Mesothelial cell of epicardium (in vitro differentiated cells): ENCODE results near the gene GRAP2. TPM values are rescaled to one million over a fixed set of nuclear protein-coding genes. Genes with fewer than 3 reads are reported as not detected.

Experiments used
- DNase-seq, 2 experiments: peaks; one replicate each; pipeline ENCODE4 v3.0.0; 2021; ENCODE audit warnings: low spot score in 2 of 2; ENCODE audit not compliant: unreplicated experiment in 2 of 2
- H3K27ac Mint-ChIP-seq: 2 replicates; pipeline ENCODE4 v1.8.0; 2021; ENCODE audit warnings: mixed read lengths
- H3K27me3 Mint-ChIP-seq: 2 replicates; pipeline ENCODE4 v1.8.0; 2021; ENCODE audit warnings: low read depth, mixed read lengths
- H3K36me3 Mint-ChIP-seq: 2 replicates; pipeline ENCODE4 v1.8.0; 2021; ENCODE audit warnings: mixed read lengths
- H3K4me1 Mint-ChIP-seq: 2 replicates; pipeline ENCODE4 v1.8.0; 2021; ENCODE audit warnings: mixed read lengths
- H3K4me3 Mint-ChIP-seq: 2 replicates; pipeline ENCODE4 v1.8.0; 2021; ENCODE audit warnings: mild to moderate bottlenecking, moderate library complexity, mixed read lengths
- H3K9me3 Mint-ChIP-seq: 2 replicates; pipeline ENCODE4 v1.8.0; 2021; ENCODE audit warnings: mixed read lengths
- total RNA-seq: library from RNA; stranded (reverse); gene quantifications from 3 replicates; pipeline ENCODE4 v1.2.1, GENCODE V29; 2021
- TF ChIP-seq, protein P1 (sequence below): fragments of 200-600 bp; sonication (generic); IDR thresholded peaks from one replicate; pipeline ENCODE4 v1.5.0; 2021; ENCODE audit warnings: antibody characterized with exemption; ENCODE audit not compliant: unreplicated experiment

The GRAP2 gene
- total RNA-seq, 1 donor from 2014 or later: not detected

DNA sequence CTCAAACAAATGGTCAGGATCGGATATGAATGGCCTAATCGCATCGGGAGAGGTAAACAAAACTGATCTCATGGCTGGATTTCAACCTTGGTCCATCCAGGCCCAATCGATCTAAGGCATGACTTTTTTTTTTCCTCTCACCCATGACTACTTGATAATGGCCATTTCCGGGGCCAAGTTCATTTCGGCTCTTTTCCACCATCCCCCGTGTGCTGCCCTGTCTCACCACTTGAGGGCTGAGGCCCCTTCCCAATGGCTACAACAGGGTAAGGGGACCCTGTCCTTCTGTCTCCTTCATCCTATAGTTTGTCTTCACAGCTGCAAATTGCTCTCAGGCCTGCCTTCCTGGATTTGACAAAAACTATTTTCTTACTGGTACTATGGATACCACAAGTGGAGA lies 26.7 kb downstream of the GRAP2 start:
- TF ChIP-seq, protein P1, sequence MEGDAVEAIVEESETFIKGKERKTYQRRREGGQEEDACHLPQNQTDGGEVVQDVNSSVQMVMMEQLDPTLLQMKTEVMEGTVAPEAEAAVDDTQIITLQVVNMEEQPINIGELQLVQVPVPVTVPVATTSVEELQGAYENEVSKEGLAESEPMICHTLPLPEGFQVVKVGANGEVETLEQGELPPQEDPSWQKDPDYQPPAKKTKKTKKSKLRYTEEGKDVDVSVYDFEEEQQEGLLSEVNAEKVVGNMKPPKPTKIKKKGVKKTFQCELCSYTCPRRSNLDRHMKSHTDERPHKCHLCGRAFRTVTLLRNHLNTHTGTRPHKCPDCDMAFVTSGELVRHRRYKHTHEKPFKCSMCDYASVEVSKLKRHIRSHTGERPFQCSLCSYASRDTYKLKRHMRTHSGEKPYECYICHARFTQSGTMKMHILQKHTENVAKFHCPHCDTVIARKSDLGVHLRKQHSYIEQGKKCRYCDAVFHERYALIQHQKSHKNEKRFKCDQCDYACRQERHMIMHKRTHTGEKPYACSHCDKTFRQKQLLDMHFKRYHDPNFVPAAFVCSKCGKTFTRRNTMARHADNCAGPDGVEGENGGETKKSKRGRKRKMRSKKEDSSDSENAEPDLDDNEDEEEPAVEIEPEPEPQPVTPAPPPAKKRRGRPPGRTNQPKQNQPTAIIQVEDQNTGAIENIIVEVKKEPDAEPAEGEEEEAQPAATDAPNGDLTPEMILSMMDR: no peak
- Mint-ChIP-seq H3K27me3 (peaks cover 45% of the 10 kb centered on the region), H3K27ac (no peak overlapping the region), H3K4me1 (no peaks in the 10 kb centered on the region), H3K36me3 (no peaks in the 10 kb centered on the region), H3K9me3 (no peaks in the 10 kb centered on the region), H3K4me3 (no peak overlapping the region)
- DNase-seq: no peak

DNA sequence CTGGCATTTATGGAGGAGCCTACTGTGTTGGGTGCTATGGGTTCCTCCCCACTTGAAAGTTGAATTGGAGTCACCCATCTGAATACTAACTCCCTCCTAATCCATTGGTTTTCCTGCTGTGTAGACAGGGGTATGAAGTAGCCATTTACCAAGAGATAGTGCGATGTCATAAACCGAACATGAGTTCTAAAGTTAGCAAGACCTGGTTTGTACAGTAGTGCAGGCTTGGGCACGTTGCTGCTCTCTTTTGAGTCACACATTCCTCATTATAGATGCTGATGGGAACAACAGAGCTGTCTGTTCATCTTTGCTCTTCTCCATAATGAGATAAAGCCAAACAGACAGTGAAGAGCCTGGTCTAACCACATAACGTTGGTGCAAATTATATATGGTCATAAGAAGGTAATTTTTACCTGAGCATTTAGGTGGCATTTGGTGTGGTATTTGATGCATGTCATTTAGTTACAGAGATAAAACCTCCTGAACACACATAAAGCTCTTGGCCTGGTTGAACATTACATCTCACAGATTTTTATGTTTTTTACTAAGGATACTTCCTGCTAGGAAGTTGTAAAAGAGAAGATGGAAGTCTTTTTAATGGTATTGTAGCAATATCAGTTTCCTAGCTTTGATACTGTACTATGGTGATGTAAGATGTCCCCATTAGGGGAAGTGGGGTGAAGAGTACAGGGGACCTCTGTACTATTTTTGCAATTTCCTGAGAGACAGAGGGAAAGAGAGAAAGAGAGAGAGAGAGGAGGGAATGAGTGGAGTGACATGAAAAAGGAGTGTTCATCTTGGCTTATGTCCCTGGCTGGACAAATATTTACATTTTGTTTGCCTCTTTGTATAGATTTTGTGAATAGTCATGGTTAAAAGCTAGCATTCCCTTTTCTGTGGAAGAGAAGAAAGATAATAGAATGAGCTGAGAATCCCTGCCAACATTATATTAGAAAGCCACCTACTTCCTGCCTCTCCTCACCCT lies 27.9 kb downstream of the GRAP2 start:
- TF ChIP-seq, protein P1: no peak
- no peaks in the 10 kb centered on the region for H3K4me1 Mint-ChIP-seq
- H3K4me3 Mint-ChIP-seq: no peak overlapping the region
- no peaks in the 10 kb centered on the region for H3K9me3 Mint-ChIP-seq
- H3K27me3 Mint-ChIP-seq: peaks cover 48% of the 10 kb centered on the region
- DNase-seq: no peak
- H3K27ac Mint-ChIP-seq: no peak overlapping the region
- H3K36me3 Mint-ChIP-seq: no peaks in the 10 kb centered on the region

DNA sequence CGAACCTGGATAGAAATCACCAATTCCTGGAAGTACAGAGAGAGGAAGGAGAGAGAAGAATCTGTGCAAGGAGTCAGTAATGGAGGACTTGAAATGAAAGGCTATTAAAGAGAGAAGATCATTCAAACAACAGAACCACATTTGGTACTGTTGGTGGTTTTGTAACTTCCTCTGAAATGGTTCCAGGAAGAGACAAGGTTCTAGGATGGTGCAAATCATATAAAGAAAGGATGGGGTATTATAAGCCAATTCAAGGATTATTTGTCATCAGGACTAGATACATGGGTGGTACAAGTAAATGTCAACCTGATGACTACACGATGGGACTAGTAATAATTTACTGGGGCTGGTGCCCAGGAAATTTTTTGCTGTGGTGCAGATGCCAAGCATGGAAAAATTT lies 30.4 kb downstream of the GRAP2 start:
- Mint-ChIP-seq H3K9me3 (no peaks in the 10 kb centered on the region), H3K27ac (no peak overlapping the region), H3K4me1 (no peaks in the 10 kb centered on the region), H3K27me3 (peaks cover 52% of the 10 kb centered on the region), H3K4me3 (no peak overlapping the region), H3K36me3 (no peaks in the 10 kb centered on the region)
- TF ChIP-seq, protein P1: no peak
- no peak for DNase-seq

DNA sequence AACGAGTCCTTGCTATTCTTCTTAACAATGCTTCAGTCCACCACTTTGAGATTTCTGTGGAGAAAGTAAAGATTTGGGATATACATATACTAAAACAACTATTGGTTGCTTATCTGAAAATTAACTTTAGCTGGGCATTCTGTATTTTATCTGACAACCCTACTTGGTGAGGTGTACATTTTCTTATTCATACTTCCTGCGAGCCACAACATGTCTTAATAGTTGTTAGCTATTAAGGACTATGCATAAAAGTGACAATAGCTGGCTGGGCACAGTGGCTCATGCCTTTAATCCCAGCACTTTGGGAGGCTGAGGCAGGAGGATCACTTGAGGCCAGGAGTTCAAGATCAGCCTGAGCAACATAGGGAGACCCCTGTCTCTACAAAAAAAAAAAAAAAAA lies 31.3 kb downstream of the GRAP2 start:
- H3K36me3 Mint-ChIP-seq: no peaks in the 10 kb centered on the region
- no peak overlapping the region for H3K27ac Mint-ChIP-seq
- DNase-seq: no peak
- peaks cover 55% of the 10 kb centered on the region for H3K27me3 Mint-ChIP-seq
- H3K4me3 Mint-ChIP-seq: no peak overlapping the region
- no peaks in the 10 kb centered on the region for H3K9me3 Mint-ChIP-seq
- H3K4me1 Mint-ChIP-seq: no peaks in the 10 kb centered on the region
- TF ChIP-seq, protein P1: no peak

DNA sequence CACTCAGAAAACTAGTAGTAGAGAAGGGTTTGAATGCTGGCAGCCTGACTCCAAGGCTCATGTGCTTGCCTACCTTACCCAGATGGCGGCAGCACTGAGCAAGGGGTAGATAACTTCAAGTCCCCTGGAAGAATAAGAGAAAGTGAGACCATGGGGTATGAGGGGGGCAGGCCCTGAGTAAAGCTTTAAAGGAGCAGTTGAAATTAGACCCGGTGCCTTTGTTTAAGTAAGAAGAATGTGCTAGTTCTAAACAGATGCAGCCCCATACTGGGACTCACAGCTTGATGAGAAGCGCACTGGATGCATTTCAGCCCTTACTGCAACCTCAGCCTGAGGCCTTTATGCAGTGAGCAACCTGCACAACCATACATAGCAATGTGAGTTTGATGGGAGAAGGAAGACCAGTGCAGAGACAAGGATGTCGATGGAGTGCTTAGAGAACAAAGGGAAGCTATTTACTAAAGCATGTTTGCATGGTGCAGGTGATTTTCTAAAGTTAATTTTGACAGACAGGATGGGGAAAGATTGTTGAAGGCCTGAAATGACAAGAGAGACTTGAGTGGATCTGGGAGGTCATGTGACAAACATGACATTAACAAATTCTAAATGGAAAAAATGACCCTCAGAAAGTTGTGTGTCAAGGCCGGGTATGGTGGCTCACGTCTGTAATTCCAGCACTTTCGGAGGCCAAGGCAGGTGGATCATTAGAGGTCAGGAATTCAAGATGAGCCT lies 32.2 kb downstream of the GRAP2 start:
- Mint-ChIP-seq H3K36me3 (no peaks in the 10 kb centered on the region), H3K9me3 (no peaks in the 10 kb centered on the region), H3K4me3 (no peak overlapping the region), H3K4me1 (peaks cover under 1% of the 10 kb centered on the region), H3K27ac (no peak overlapping the region), H3K27me3 (peaks cover 56% of the 10 kb centered on the region)
- DNase-seq: no peak
- TF ChIP-seq, protein P1: peak; percentile 52
